NB4 (cell line): ENCODE results near the gene EML4.

ENCODE experiments used
- DNase-seq: peaks from one replicate; pipeline ENCODE4 v3.0.0; 2010; ENCODE audit warnings: low read depth
- H3K4me3 ChIP-seq: one replicate; pipeline ENCODE4 v1.5.1; 2011; ENCODE audit warnings: mild to moderate bottlenecking, low read depth, low read length, moderate library complexity
- CTCF ChIP-seq: IDR thresholded peaks from one replicate; pipeline ENCODE4 v1.5.1; 2012; ENCODE audit warnings: low read depth, low read length
- MYC ChIP-seq: IDR thresholded peaks from 2 replicates; pipeline ENCODE4 v1.6.1; 2011; ENCODE audit warnings: low read depth, low read length
- POLR2A ChIP-seq: IDR thresholded peaks from 2 replicates; pipeline ENCODE4 v1.6.1; 2011; ENCODE audit warnings: mild to moderate bottlenecking; ENCODE audit not compliant: insufficient read length; ENCODE audit errors: extremely low read depth
- TF ChIP-seq, protein P1 (sequence below): IDR thresholded peaks from 2 replicates; pipeline ENCODE4 v1.6.1; 2011; ENCODE audit warnings: low read depth, low read length

The EML4 gene

DNA sequence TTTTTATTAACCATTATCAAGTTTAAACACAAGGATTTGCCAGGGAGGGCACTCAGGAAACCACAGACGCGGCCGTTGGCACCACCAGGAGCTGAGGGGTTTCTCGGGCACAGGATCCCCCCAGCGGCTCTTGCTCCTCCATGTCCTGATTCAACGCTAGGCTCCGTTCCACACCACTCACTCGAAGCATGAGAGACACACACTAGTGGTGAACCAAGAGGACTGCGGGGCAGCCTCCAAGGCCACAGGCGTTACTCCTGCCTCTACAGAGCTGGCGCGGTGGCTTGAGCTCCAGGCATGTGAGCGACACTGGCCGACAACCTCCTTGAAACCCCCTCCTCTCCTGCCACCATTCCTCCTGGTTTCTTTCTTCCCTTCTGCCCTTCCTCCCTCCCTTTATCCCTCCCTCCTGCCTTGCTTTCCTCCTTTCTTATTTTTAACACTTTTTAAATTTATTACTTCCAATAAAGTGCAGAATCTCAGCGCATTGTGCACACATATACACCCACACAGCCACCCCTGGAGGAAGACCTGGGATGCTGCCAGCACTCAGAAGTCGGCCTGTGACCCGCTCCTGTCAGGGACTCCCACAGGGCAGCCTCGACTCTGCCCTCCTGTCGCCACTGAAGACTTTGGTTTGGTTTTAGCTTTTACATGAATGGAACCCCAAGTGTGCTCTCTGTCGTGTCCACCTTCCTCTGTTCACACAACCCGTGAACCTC is 170.2 kb downstream of the EML4 start:
- TF ChIP-seq, protein P1, sequence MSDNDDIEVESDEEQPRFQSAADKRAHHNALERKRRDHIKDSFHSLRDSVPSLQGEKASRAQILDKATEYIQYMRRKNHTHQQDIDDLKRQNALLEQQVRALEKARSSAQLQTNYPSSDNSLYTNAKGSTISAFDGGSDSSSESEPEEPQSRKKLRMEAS = no peak
- TF ChIP-seq MYC (no peak), POLR2A (no peak), CTCF (peak; percentile 6)
- H3K4me3 ChIP-seq = no peak overlapping the region
- peak; percentile 19 for DNase-seq

DNA sequence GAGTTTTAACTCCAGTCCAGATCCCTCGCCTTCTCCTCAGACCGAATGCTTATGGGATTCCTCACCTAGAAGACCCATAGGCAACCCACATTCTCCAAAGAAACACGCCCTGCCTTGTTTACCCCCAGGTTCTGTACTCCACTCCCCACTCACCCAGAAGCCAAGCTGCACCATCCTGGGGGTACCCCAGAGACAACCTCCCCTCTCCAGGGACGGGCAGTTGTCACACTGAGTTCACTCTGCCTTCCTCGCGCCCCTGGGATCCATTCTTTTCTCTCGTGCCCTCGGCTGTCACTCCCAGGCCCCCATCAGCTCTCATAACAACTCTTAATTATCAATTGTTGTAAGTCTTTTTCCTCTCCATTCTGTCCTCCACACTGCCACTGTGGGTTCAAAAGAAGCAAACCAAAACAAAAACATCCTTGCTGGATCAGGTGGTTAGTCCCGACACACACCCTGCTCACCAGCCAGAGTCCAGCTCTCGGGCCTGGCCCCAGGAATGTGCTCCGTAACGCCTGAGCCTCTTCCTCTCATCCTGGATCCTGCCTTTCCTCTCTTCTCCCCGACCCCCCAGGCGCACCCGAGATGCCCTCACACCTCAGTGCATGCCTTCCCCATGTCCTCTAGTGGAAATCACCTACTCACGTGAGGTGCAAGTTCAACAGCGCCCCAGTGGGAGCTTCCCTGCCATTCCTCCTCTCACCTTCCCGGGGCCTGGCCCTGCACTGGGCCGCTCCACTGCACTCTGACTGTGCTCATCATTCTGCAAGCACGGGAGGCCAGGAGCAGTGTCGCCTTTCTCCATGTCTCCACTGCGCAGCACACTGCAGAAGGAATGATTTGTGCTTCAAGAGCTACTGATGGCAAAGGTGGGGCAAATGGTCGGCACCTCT is 171.1 kb downstream of the EML4 start:
- no peak overlapping the region for H3K4me3 ChIP-seq

GRCh38 chr2:42340938-42341636 is 171.9 kb downstream of the EML4 start:
- no peak for DNase-seq
- TF ChIP-seq, protein P1 = no peak
- TF ChIP-seq CTCF (no peak), MYC (no peak), POLR2A (no peak)
- no peak overlapping the region for H3K4me3 ChIP-seq

More for the DNA sequence above, 171.1 kb downstream of the EML4 start:
- DNase-seq = no peak
- TF ChIP-seq, protein P1 = no peak
- TF ChIP-seq CTCF = no peak
- no peak for TF ChIP-seq MYC
- TF ChIP-seq POLR2A = no peak

DNA sequence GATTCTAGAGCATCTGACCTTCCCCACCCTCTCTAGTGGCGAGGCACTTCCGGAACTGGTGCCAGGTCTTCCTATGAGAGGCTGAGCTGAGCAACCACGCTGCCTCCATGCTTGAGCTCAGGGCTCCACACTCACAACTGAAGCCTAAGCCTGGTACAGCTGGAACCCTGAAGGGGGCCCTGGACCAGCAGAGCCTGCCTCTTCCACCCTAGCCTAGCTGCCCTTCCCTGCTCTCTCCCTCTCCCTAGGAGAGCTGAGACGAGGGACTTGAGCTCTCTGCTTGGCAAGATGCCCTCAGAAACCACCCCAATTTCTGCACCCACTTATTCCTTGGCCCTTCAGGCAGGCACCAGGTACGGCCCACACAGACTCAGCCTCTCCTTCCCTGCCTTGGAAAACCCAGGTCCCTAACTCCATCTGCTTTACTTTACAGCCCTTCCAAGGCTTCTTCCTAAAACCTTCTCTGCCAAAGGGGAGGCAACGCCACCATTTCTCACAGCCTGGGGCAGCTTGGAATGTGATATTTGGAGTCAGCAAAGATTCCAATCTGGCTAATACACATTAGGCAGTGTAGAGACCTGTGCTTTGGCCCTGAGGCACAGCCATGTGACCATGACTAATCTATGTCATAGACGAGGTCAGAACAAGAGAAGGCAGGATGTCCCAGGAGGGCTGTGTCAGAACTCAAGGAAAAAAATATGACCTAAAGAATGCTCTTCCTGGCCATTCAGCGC is 173.1 kb downstream of the EML4 start:
- peak; percentile 43 for DNase-seq
- TF ChIP-seq, protein P1 = no peak
- TF ChIP-seq CTCF (no peak), MYC (no peak), POLR2A (no peak)
- H3K4me3 ChIP-seq = no peak overlapping the region

DNA sequence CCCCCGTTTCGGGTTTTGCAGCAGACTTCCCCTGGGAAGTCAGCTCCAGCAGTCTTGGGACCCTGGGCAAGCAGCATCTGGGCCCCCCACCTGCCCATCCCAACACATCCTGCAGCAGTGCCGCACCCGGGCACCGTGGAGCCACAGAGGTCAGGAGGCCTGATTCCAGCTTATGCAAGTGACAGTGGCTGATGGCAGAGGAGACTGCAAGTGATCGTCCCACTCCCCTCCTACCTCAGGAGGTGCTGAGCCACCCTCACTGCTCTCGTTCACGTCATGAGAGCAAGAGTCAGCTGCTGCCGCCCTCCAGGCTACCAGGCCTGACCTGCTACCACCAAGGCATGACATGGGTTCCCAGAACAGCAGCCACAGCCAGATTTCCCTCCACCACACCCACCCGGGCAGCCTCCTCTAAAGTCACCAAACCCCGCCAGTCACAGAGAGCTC is 173.7 kb downstream of the EML4 start:
- DNase-seq = no peak
- TF ChIP-seq, protein P1 = no peak
- TF ChIP-seq POLR2A = no peak
- TF ChIP-seq CTCF = no peak
- no peak for TF ChIP-seq MYC
- no peak overlapping the region for H3K4me3 ChIP-seq
